ENCODE data around the gene LAMB4.

LAMB4 gene

GRCh38 chr7:107989618-107990373 is 140.4 kb downstream of the LAMB4 start:
- DNase-seq = no peak

GRCh38 chr7:107982918-107983389 is 147.2 kb downstream of the LAMB4 start:
- DNase-seq = no peak

GRCh38 chr7:107982042-107982840 is 147.9 kb downstream of the LAMB4 start:
- DNase-seq = no peak

GRCh38 chr7:107981466-107981865 is 148.7 kb downstream of the LAMB4 start:
- DNase-seq = no peak

- DNase-seq = no peak
These were observed 149.4 kb downstream of the LAMB4 start for GRCh38 chr7:107980671-107981190.

- no peak for DNase-seq
These were observed 150.0 kb downstream of the LAMB4 start for GRCh38 chr7:107980171-107980570.

GRCh38 chr7:107978815-107979408 is 151.2 kb downstream of the LAMB4 start:
- no peak for DNase-seq

- no peak for DNase-seq
These were observed 153.1 kb downstream of the LAMB4 start for GRCh38 chr7:107977048-107977447.

GRCh38 chr7:107976620-107977019 is 153.5 kb downstream of the LAMB4 start:
- no peak for DNase-seq

GRCh38 chr7:107975394-107976013 is 154.7 kb downstream of the LAMB4 start:
- no peak for DNase-seq

- no peak for DNase-seq
These were observed 156.3 kb downstream of the LAMB4 start for GRCh38 chr7:107973861-107974260.

Data from CD4-positive, alpha-beta T cell treated with Interleukin-10 for 1 hour (primary cell).